HepG2 (cell line): ENCODE data around the gene HES6. TPM values are rescaled to one million over a fixed set of nuclear protein-coding genes. Genes with fewer than 3 reads are reported as not detected.

ENCODE experiments used
- ATAC-seq: fragments of 200-7000 bp; cut with Tn5 transposase; 3 replicates; pipeline ENCODE4 v1.9.1; 2020; ENCODE audit warnings: mild to moderate bottlenecking, moderate library complexity
- BruUV-seq: library from RNA; stranded (reverse); fragments of 400-500 nt; replicated peaks from 2 replicates; lab custom pipeline; 2021; lab: Mats Ljungman, UMichigan
- CTCF ChIA-PET: fragments of 300-600 bp; formaldehyde crosslinking; extraction: SDS; loops from one replicate; lab custom pipeline; 2021; ENCODE audit warnings: low total read pairs, inconsistent platforms, low intra/inter-chr PET ratio; lab: Yijun Ruan, JAX
- POLR2A ChIA-PET: fragments of 350-600 bp; sonication (Branson Sonifier 250); formaldehyde crosslinking; loops from one replicate; lab custom pipeline; 2020; ENCODE audit warnings: antibody characterized with exemption, inconsistent platforms; lab: Yijun Ruan, JAX
- DNase-seq: peaks from one replicate; pipeline ENCODE4 v3.0.0-alpha.2; 2015; ENCODE audit warnings: low spot score
- FAIRE-seq: peaks from 3 replicates; lab custom pipeline; 2011; peaks lifted over from hg19 to GRCh38; lab: Jason Lieb, UNC
- H2AFZ ChIP-seq: one replicate; pipeline ENCODE4 v1.6.1; 2011; ENCODE audit warnings: low read length, inconsistent platforms
- H3K27ac ChIP-seq: fragments of 300-600 bp; 3 replicates; pipeline ENCODE4 v1.8.0; 2011; ENCODE audit warnings: mixed run types, mild to moderate bottlenecking, mixed read lengths, low read length, inconsistent platforms; ENCODE audit not compliant: insufficient read depth; ENCODE audit errors: extremely low read length
- H3K27me3 ChIP-seq, 2 experiments: fragments of 200-600 bp in 1 of 2; 2 replicates in 1 of 2; 3 replicates in 1 of 2; pipeline versions ENCODE4 v1.6.0 to v1.8.0; 2011; ENCODE audit warnings: low read length in 2 of 2, mild to moderate bottlenecking in 2 of 2, moderate library complexity in 2 of 2, inconsistent platforms in 1 of 2; ENCODE audit not compliant: insufficient read depth in 2 of 2, control insufficient read depth in 1 of 2
- H3K36me3 ChIP-seq, 2 experiments: fragments of 200-600 bp in 1 of 2; replicated peaks in 1 of 2; 2 replicates in 1 of 2; 3 replicates in 1 of 2; pipeline versions ENCODE4 v1.5.1 to v1.8.0; 2011; ENCODE audit warnings: low read length in 2 of 2, inconsistent platforms in 1 of 2; ENCODE audit not compliant: insufficient read depth in 2 of 2, control insufficient read depth in 1 of 2
- H3K4me1 ChIP-seq: 2 replicates; pipeline ENCODE4 v1.5.1; 2012; ENCODE audit warnings: low read length, inconsistent platforms; ENCODE audit not compliant: insufficient read depth
- H3K4me2 ChIP-seq: 2 replicates; pipeline ENCODE4 v1.6.0; 2011; ENCODE audit warnings: low read depth, low read length, inconsistent platforms
- H3K4me3 ChIP-seq, 3 experiments: fragments of 200-600 bp in 1 of 3; sonication (generic), shearing (Covaris generic) in 1 of 3; replicated peaks in 1 of 3; 2 replicates each; pipeline ENCODE4 v1.5.1; 2011 to 2016; ENCODE audit warnings: low read length in 3 of 3, inconsistent platforms in 2 of 3, low read depth in 2 of 3, mild to moderate bottlenecking in 2 of 3, control low read depth in 1 of 3, mixed read lengths in 1 of 3; ENCODE audit not compliant: insufficient read depth in 1 of 3
- H3K79me2 ChIP-seq: one replicate; pipeline ENCODE4 v1.6.1; 2011; ENCODE audit warnings: low read length, inconsistent platforms; ENCODE audit not compliant: insufficient read depth
- H3K9ac ChIP-seq: 2 replicates; pipeline ENCODE4 v1.6.0; 2011; ENCODE audit warnings: mild to moderate bottlenecking, low read depth, low read length, inconsistent platforms; ENCODE audit not compliant: insufficient read depth
- H3K9me3 ChIP-seq: 2 replicates; pipeline ENCODE4 v1.5.1; 2012; ENCODE audit warnings: mild to moderate bottlenecking, low read length
- H4K20me1 ChIP-seq: 2 replicates; pipeline ENCODE4 v1.6.0; 2011; ENCODE audit warnings: inconsistent platforms, mild to moderate bottlenecking, low read length, moderate library complexity; ENCODE audit not compliant: insufficient read depth
- MAFF ChIP-seq: IDR thresholded peaks from 2 replicates; pipeline ENCODE4 v1.6.1; 2011; ENCODE audit warnings: low read depth, low read length, improper control_type of control experiment
- MAFK ChIP-seq, 2 experiments: IDR thresholded peaks in 1 of 2; conservative IDR thresholded peaks in 1 of 2; 2 replicates each; pipeline ENCODE4 v1.6.1; 2011; ENCODE audit warnings: improper control_type of control experiment in 2 of 2, low read length in 2 of 2
- NFE2L2 ChIP-seq: fragments of 150-350 bp; IDR thresholded peaks from 2 replicates; pipeline ENCODE4 v1.6.1; 2014; ENCODE audit warnings: low read length
- PAXIP1 ChIP-seq: sonication (generic); formaldehyde crosslinking; conservative IDR thresholded peaks from 2 replicates; pipeline ENCODE4 v1.4.0; 2020; ENCODE audit warnings: mild to moderate bottlenecking, missing genetic modification reagents, moderate library complexity
- SMARCC2 ChIP-seq: fragments of 450-650 bp; IDR thresholded peaks from 2 replicates; pipeline ENCODE4 v1.6.1; 2017; ENCODE audit warnings: antibody characterized with exemption, mild to moderate bottlenecking
- ZBTB8A ChIP-seq: sonication (generic); formaldehyde crosslinking; IDR thresholded peaks from 2 replicates; pipeline ENCODE4 v1.4.0; 2020; ENCODE audit warnings: mild to moderate bottlenecking, low read depth, missing genetic modification reagents, borderline replicate concordance
- ZNF564 ChIP-seq: sonication (generic); formaldehyde crosslinking; IDR thresholded peaks from 2 replicates; pipeline ENCODE4 v1.8.1; 2023; ENCODE audit warnings: mild to moderate bottlenecking, missing genetic modification reagents
- ZNF598 ChIP-seq: sonication (generic); formaldehyde crosslinking; IDR thresholded peaks from 2 replicates; pipeline ENCODE4 v1.5.1; 2020; ENCODE audit warnings: mild to moderate bottlenecking, missing genetic modification reagents, borderline replicate concordance
- WGBS: methylation state at CpG from one replicate; pipeline ENCODE4 v1.1.6; 2017; ENCODE audit warnings: low lambda C conversion rate; 5-methylcytosine and 5-hydroxymethylcytosine counted together
- in situ Hi-C: cut with HindIII; loops from 2 replicates; pipeline ENCODE4 v1.10.0; 2017; ENCODE audit warnings: low pct_unique_long_range_greater_than_20kb; ENCODE audit not compliant: extremely low pct_ligation_motif_present
- intact Hi-C: fragments of 100-400 bp; cut with micrococcal nuclease; formaldehyde crosslinking; loops from one replicate; pipeline ENCODE4 v1.10.0; 2022; ENCODE audit not compliant: unreplicated experiment
- polyA plus RNA-seq, 8 experiments: library from polyadenylated mRNA; depleted of rRNA in 3 of 8; stranded (reverse) in 7 of 8; unstranded in 1 of 8; fragments of >200 nt; fragmentation: Illumina TruSeq in 4 of 8; extraction: Trizol in 4 of 8; gene quantifications; 2 replicates each; pipeline versions ENCODE4 v1.2.1 to v1.2.3, GENCODE V29; 2011 to 2016; ENCODE audit warnings: low read depth in 4 of 8, missing spikeins in 1 of 8, mixed read lengths in 1 of 8; ENCODE audit not compliant: insufficient read depth in 1 of 8
- total RNA-seq, 5 experiments: library from RNA; depleted of rRNA; stranded (reverse); fragments of >200 nt; fragmentation: Illumina TruSeq; extraction: Trizol; gene quantifications; 2 replicates each; pipeline ENCODE4 v1.2.3, GENCODE V29; 2016; ENCODE audit warnings: low read depth in 1 of 5
- TF ChIP-seq, protein P1 (sequence below): sonication (generic); formaldehyde crosslinking; IDR thresholded peaks from 2 replicates; pipeline ENCODE4 v1.5.1; 2020; ENCODE audit warnings: missing genetic modification reagents, mild to moderate bottlenecking, borderline replicate concordance
- TF ChIP-seq, protein P2 (sequence below): sonication (generic); formaldehyde crosslinking; IDR thresholded peaks from 2 replicates; pipeline ENCODE4 v1.4.0; 2020; ENCODE audit warnings: missing genetic modification reagents

HES6 gene
- total and polyA plus RNA-seq, 2 of the 13 experiments (the other 11 are each of a cell fraction or from before 2014, with no cell fraction given): 19.5 to 82.8 TPM

DNA sequence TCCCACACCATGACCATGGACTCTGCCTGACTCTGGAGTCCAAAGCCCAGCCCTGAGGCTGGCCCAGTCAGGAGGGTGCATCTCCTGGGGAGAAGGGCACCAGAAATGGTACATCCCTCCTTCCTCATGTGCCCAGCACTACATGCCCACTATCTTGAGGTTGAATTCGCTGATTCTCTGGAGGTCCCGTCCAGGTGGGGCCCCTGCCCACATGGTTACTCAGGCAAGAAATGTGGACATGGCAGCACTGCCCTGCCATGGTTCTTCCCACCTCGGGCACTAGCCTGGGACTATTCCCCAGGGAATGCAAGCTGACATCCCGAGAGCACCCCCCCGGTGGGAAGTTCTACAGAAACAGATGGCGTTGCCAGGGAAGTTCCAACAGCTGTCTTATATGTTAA is 15.3 kb upstream of the HES6 start (continued):
- no peak for TF ChIP-seq ZBTB8A
- no peak for TF ChIP-seq ZNF598 (CRISPR knock-in tag)
- TF ChIP-seq, all 625 proteins: peak for 0

DNA sequence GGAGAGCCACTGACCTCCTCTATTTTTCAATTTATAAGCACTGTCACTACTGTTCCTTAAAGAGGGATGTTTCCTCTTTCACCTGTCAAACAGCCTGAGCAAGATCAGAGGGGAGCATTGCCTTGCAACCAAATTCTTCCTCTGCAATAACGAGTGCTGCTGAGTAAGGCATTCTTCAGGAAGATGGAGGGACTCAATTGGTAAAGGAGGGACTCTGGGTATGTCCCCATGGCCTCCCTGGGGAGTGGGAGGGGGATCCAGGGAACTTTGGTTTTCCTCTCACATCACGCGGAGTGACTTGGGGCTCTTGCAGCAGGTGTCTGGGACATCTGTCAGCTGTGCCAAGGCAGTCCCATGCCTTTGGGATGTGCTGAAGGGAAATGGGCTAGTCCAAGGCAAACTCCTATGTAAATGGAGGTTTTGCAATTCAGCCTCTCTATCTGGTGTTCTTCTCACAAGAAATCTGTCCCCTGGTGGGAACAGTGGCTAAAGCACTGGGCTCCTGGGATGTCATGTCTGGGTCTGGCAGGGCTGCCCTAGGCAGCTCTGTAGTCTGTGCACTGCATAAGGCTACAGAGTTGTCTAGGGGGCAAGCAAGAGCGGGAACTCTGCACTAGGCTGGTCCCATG is 14.4 kb upstream of the HES6 start:
- Histone ChIP-seq H4K20me1 (no peaks in the 10 kb centered on the region), H3K36me3 (peaks cover 52 to 80% of the 10 kb centered on the region in 2 experiments), H3K4me2 (no peak overlapping the region), H3K4me3 (no peak overlapping the region), H3K27ac (no peak overlapping the region), H2AFZ (no peak overlapping the region), H3K4me1 (peaks cover 10% of the 10 kb centered on the region), H3K27me3 (no peaks in the 10 kb centered on the region), H3K9ac (no peak overlapping the region), H3K79me2 (no peaks in the 10 kb centered on the region), H3K9me3 (no peaks in the 10 kb centered on the region)
- DNase-seq (no peak), FAIRE-seq (no peak), ATAC-seq (no peak)
- no TSS peak for BruUV-seq
- POLR2A ChIA-PET: interaction anchor here (0.7 kb wide), 1 partner anchor 11 kb away, joined by 3 read pairs; no protein-coding TSS in a partner anchor
- CTCF ChIA-PET: no interaction called here
- TF ChIP-seq, protein P1, sequence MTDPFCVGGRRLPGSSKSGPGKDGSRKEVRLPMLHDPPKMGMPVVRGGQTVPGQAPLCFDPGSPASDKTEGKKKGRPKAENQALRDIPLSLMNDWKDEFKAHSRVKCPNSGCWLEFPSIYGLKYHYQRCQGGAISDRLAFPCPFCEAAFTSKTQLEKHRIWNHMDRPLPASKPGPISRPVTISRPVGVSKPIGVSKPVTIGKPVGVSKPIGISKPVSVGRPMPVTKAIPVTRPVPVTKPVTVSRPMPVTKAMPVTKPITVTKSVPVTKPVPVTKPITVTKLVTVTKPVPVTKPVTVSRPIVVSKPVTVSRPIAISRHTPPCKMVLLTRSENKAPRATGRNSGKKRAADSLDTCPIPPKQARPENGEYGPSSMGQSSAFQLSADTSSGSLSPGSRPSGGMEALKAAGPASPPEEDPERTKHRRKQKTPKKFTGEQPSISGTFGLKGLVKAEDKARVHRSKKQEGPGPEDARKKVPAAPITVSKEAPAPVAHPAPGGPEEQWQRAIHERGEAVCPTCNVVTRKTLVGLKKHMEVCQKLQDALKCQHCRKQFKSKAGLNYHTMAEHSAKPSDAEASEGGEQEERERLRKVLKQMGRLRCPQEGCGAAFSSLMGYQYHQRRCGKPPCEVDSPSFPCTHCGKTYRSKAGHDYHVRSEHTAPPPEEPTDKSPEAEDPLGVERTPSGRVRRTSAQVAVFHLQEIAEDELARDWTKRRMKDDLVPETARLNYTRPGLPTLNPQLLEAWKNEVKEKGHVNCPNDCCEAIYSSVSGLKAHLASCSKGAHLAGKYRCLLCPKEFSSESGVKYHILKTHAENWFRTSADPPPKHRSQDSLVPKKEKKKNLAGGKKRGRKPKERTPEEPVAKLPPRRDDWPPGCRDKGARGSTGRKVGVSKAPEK (CRISPR knock-in tag): no peak
- TF ChIP-seq ZNF564 (CRISPR knock-in tag) (no peak), SMARCC2 (no peak), PAXIP1 (no peak), MAFK (conservative IDR thresholded peaks at IDR 0.05 in 1 of 2, IDR thresholded peaks at IDR 0.05 in 1 of 2; ENCODE audit: low read length in 2 of 2) (peak; percentile 37 to 55; a peak in 2 of 4 replicates), NFE2L2 (no peak), MAFF (peak; percentile 40; the same call in 1 of the 2 replicates)
- TF ChIP-seq, protein P2, sequence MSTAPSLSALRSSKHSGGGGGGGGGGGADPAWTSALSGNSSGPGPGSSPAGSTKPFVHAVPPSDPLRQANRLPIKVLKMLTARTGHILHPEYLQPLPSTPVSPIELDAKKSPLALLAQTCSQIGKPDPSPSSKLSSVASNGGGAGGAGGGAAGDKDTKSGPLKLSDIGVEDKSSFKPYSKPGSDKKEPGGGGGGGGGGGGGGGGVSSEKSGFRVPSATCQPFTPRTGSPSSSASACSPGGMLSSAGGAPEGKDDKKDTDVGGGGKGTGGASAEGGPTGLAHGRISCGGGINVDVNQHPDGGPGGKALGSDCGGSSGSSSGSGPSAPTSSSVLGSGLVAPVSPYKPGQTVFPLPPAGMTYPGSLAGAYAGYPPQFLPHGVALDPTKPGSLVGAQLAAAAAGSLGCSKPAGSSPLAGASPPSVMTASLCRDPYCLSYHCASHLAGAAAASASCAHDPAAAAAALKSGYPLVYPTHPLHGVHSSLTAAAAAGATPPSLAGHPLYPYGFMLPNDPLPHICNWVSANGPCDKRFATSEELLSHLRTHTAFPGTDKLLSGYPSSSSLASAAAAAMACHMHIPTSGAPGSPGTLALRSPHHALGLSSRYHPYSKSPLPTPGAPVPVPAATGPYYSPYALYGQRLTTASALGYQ: no peak
- intact Hi-C loops (no loop called here), in situ Hi-C loops (no loop called here)
- 98% methylated on average over 4 of the region's 4 CpGs for WGBS
